K562 (cell line): ENCODE measurements around the gene SLC44A5. TPM values are rescaled to one million over a fixed set of nuclear protein-coding genes. Genes with fewer than 3 reads are reported as not detected.

ENCODE experiments used
- ATAC-seq: fragments of 200-7000 bp; cut with Tn5 transposase; 3 replicates; pipeline ENCODE4 v1.9.1; 2020; ENCODE audit warnings: moderate library complexity
- BruUV-seq: library from RNA; stranded (reverse); fragments of 400-500 nt; replicated peaks from 2 replicates; lab custom pipeline; 2021; lab: Mats Ljungman, UMichigan
- CTCF ChIA-PET: fragments of 300-600 bp; formaldehyde crosslinking; extraction: SDS; loops from one replicate; lab custom pipeline; 2021; ENCODE audit warnings: low intra/inter-chr PET ratio; lab: Yijun Ruan, JAX
- POLR2A ChIA-PET: fragments of 300-600, 350-650 bp; sonication (Branson Sonifier 250); formaldehyde crosslinking; extraction: SDS; loops from one replicate; lab custom pipeline; 2021; ENCODE audit warnings: antibody characterized with exemption, inconsistent platforms; lab: Yijun Ruan, JAX
- DNase-seq, 4 experiments: peaks; one replicate each; pipeline versions ENCODE4 v3.0.0 to v3.0.0-alpha.2; 2011 to 2018; ENCODE audit warnings: low spot score in 3 of 4, mixed read lengths in 3 of 4; ENCODE audit errors: extremely low read depth in 1 of 4
- FAIRE-seq: peaks from 2 replicates; lab custom pipeline; 2011; peaks lifted over from hg19 to GRCh38; lab: Jason Lieb, UNC
- H2AFZ ChIP-seq: 2 replicates; pipeline ENCODE4 v1.6.0; 2011; ENCODE audit warnings: low read depth, low read length, control low read depth, inconsistent platforms
- H3K27ac ChIP-seq: fragments of 200-600 bp; 3 replicates; pipeline ENCODE4 v1.8.0; 2011; ENCODE audit warnings: low read depth, mild to moderate bottlenecking, control low read depth, inconsistent platforms, low read length, moderate library complexity, mixed read lengths; ENCODE audit errors: extremely low read depth
- H3K27me3 ChIP-seq, 2 experiments: fragments of 300-600 bp in 1 of 2; 2 replicates in 1 of 2; 3 replicates in 1 of 2; pipeline versions ENCODE4 v1.6.0 to v1.8.0; 2011; ENCODE audit warnings: inconsistent platforms in 2 of 2, low read length in 2 of 2, mild to moderate bottlenecking in 1 of 2, mixed read lengths in 1 of 2, moderate library complexity in 1 of 2; ENCODE audit not compliant: control insufficient read depth in 2 of 2, insufficient read depth in 2 of 2
- H3K36me3 ChIP-seq: fragments of 300-600 bp; 3 replicates; pipeline ENCODE4 v1.8.0; 2011; ENCODE audit warnings: mild to moderate bottlenecking, low read length, inconsistent platforms; ENCODE audit not compliant: control insufficient read depth, insufficient read depth
- H3K4me1 ChIP-seq, 2 experiments: fragments of 200-600 bp in 1 of 2; replicated peaks in 1 of 2; 2 replicates in 1 of 2; 3 replicates in 1 of 2; pipeline versions ENCODE4 v1.5.1 to v1.8.0; 2011; ENCODE audit warnings: inconsistent platforms in 2 of 2, low read length in 2 of 2, mild to moderate bottlenecking in 1 of 2, mixed read lengths in 1 of 2, moderate library complexity in 1 of 2; ENCODE audit not compliant: control insufficient read depth in 2 of 2, insufficient read depth in 2 of 2
- H3K4me2 ChIP-seq: 2 replicates; pipeline ENCODE4 v1.6.1; 2011; ENCODE audit warnings: low read length, control low read depth, inconsistent platforms, mixed read lengths; ENCODE audit not compliant: insufficient read depth
- H3K4me3 ChIP-seq: fragments of 200-600 bp; sonication (generic), shearing (Covaris generic); 2 replicates; pipeline ENCODE4 v1.5.1; 2016; ENCODE audit warnings: control low read depth, inconsistent platforms
- H3K79me2 ChIP-seq: fragments of 200-600 bp; 3 replicates; pipeline ENCODE4 v1.8.0; 2011; ENCODE audit warnings: low read length, inconsistent platforms; ENCODE audit not compliant: control insufficient read depth, insufficient read depth
- H3K9ac ChIP-seq, 2 experiments: 2 replicates each; pipeline versions ENCODE4 v1.6.0 to v1.6.1; 2011; ENCODE audit warnings: low read depth in 2 of 2, low read length in 2 of 2, control low read depth in 1 of 2, inconsistent platforms in 1 of 2, mild to moderate bottlenecking in 1 of 2, mixed read lengths in 1 of 2; ENCODE audit not compliant: insufficient read depth in 1 of 2
- H3K9me1 ChIP-seq: one replicate; pipeline ENCODE4 v1.6.0; 2011; ENCODE audit warnings: inconsistent platforms, mild to moderate bottlenecking, low read length, moderate library complexity; ENCODE audit not compliant: control insufficient read depth, insufficient read depth
- H3K9me3 ChIP-seq: replicated peaks from 2 replicates; pipeline ENCODE4 v1.5.1; 2011; ENCODE audit warnings: low read depth, low read length, inconsistent platforms; ENCODE audit not compliant: control insufficient read depth, insufficient read depth
- H4K20me1 ChIP-seq: replicated peaks from 2 replicates; pipeline ENCODE4 v1.6.1; 2011; ENCODE audit warnings: low read length, inconsistent platforms, mixed read lengths; ENCODE audit not compliant: control insufficient read depth, insufficient read depth
- HMBOX1 ChIP-seq: sonication (generic); IDR thresholded peaks from 2 replicates; pipeline ENCODE4 v1.6.1; 2016
- HMGXB4 ChIP-seq: sonication (generic); formaldehyde crosslinking; IDR thresholded peaks from 2 replicates; pipeline ENCODE4 v1.8.1; 2023; ENCODE audit warnings: mild to moderate bottlenecking, missing genetic modification reagents
- KAT7 ChIP-seq: sonication (generic); formaldehyde crosslinking; IDR thresholded peaks from 2 replicates; pipeline ENCODE4 v1.8.0; 2022; ENCODE audit warnings: missing genetic modification reagents, mild to moderate bottlenecking, borderline replicate concordance
- NCOR1 ChIP-seq: fragments of 450-650 bp; IDR thresholded peaks from 2 replicates; pipeline ENCODE4 v1.6.1; 2016; ENCODE audit warnings: mild to moderate bottlenecking, moderate library complexity
- PTTG1 ChIP-seq: fragments of 450-650 bp; IDR thresholded peaks from 2 replicates; pipeline ENCODE4 v1.6.1; 2016; ENCODE audit warnings: low read depth, mild to moderate bottlenecking, missing genetic modification characterization, missing compliant biosample characterization
- REST ChIP-seq, 2 experiments: fragments of 450-650 bp; formaldehyde crosslinking in 1 of 2; IDR thresholded peaks; 2 replicates each; pipeline versions ENCODE4 v1.4.0 to v1.6.1; 2014 to 2020; ENCODE audit warnings: mild to moderate bottlenecking in 2 of 2, borderline replicate concordance in 1 of 2, low read depth in 1 of 2
- SMARCC2 ChIP-seq: fragments of 450-650 bp; IDR thresholded peaks from 2 replicates; pipeline ENCODE4 v1.6.1; 2017; ENCODE audit warnings: antibody characterized with exemption, moderate library complexity, mild to moderate bottlenecking, low read depth
- UBTF ChIP-seq, 2 experiments: IDR thresholded peaks; 2 replicates each; pipeline ENCODE4 v1.6.1; 2012; ENCODE audit warnings: improper control_type of control experiment in 2 of 2, low read depth in 2 of 2, low read length in 2 of 2, borderline replicate concordance in 1 of 2
- WGBS: fragments of 100-300 bp; shearing (Covaris generic); methylation state at CpG from one replicate; pipeline ENCODE4 v1.1.6; 2016; ENCODE audit warnings: low coverage, mixed read lengths; ENCODE audit not compliant: insufficient coverage; ENCODE audit errors: missing lambda C conversion rate; 5-methylcytosine and 5-hydroxymethylcytosine counted together
- in situ Hi-C: fragments of 300-500 bp; cut with MboI; formaldehyde crosslinking; loops from 4 replicates; pipeline ENCODE4 v1.15.0; 2018; ENCODE audit warnings: inconsistent platforms, mixed read lengths
- intact Hi-C: fragments of 100-400 bp; cut with micrococcal nuclease; formaldehyde crosslinking; loops from 2 replicates; pipeline ENCODE4 v1.14.2; 2022
- polyA plus RNA-seq, 8 experiments: library from polyadenylated mRNA; depleted of rRNA in 4 of 8; stranded (reverse) in 5 of 8; unstranded in 3 of 8; fragments of >200 nt; fragmentation: Nextera tagmentation in 2 of 8; fragmentation: Illumina TruSeq in 1 of 8; extraction: Ambion mirVana in 2 of 8; extraction: Trizol in 1 of 8; gene quantifications; 2 replicates each; pipeline versions ENCODE4 v1.2.1 to v1.2.3, GENCODE V29; 2011 to 2014; ENCODE audit warnings: inconsistent platforms in 1 of 8, missing spikeins in 1 of 8
- total RNA-seq, 7 experiments: library from RNA; depleted of rRNA in 6 of 7; stranded (reverse); fragments of >200 nt in 6 of 7; fragmentation: Illumina TruSeq in 2 of 7; extraction: Trizol in 2 of 7; gene quantifications; 2 replicates each; pipeline versions ENCODE4 v1.2.1 to v1.2.3, GENCODE V29; 2011 to 2021; ENCODE audit warnings: low replicate concordance in 1 of 7

SLC44A5 gene
- total and polyA plus RNA-seq, 9 of the 15 experiments (the other 6 are each of a cell fraction or from before 2014, with no cell fraction given): 1.2 to 10.1 (median 3.2) TPM

- no peaks in the 10 kb centered on the region for H3K36me3 ChIP-seq
- in situ Hi-C loops (no loop called here), intact Hi-C loops (no loop called here)
- H3K4me1 ChIP-seq: no peaks in the 10 kb centered on the region; a peak in 1 of 5 replicates
- H3K9me3 ChIP-seq: no peaks in the 10 kb centered on the region
- H3K9ac ChIP-seq: no peak overlapping the region
- BruUV-seq: no TSS peak
- ChIA-PET POLR2A (interaction anchor here (0.6 kb wide), 1 partner anchor 209 kb away, joined by 3 read pairs; no protein-coding TSS in a partner anchor), CTCF (no interaction called here)
- no peak overlapping the region for H3K4me2 ChIP-seq
- H3K27ac ChIP-seq: no peak overlapping the region
- peaks cover 0 to 4% of the 10 kb centered on the region in 2 experiments; a peak in 2 of 5 replicates for H3K27me3 ChIP-seq
- 5% methylated on average over 3 of the region's 3 CpGs for WGBS
- no peaks in the 10 kb centered on the region for H4K20me1 ChIP-seq
- no peak for FAIRE-seq
- no peak overlapping the region for H3K4me3 ChIP-seq
- no peak for ATAC-seq
- H2AFZ ChIP-seq: no peak overlapping the region
- no peaks in the 10 kb centered on the region for H3K79me2 ChIP-seq
- no peak for DNase-seq
- no peaks in the 10 kb centered on the region for H3K9me1 ChIP-seq
- TF ChIP-seq REST (IDR thresholded peaks at IDR 0.05; ENCODE audit: borderline replicate concordance): no peak
- no peak for TF ChIP-seq REST (CRISPR knock-in tag; IDR thresholded peaks at IDR 0.05; ENCODE audit: low read depth)
- TF ChIP-seq HMBOX1: no peak
- TF ChIP-seq KAT7 (CRISPR knock-in tag): no peak
- no peak for TF ChIP-seq NCOR1
- TF ChIP-seq UBTF (IDR thresholded peaks at IDR 0.05; ENCODE audit: borderline replicate concordance in 1 of 2, low read depth in 2 of 2, low read length in 2 of 2): no peak
- no peak for TF ChIP-seq HMGXB4 (CRISPR knock-in tag)
- no peak for TF ChIP-seq PTTG1 (tag)
- TF ChIP-seq SMARCC2: no peak
Measured at GRCh38 chr1:75575837-75576236, 35.1 kb downstream of the SLC44A5 start.
